Astrocyte of the cerebellum (primary cell): ENCODE data around the gene RAP1GDS1.
"Not testable (repeated sequence)": the region's sequence is repeated elsewhere in the genome, so short reads cannot be mapped to it uniquely, and the experiment has no call there.

ENCODE experiments used
- DNase-seq: peaks from one replicate; pipeline ENCODE4 v3.0.0-alpha.2; 2011; ENCODE audit warnings: low read depth
- H3K4me3 ChIP-seq: 2 replicates; pipeline ENCODE4 v1.5.1; 2011; ENCODE audit warnings: mild to moderate bottlenecking, low read depth, low read length, moderate library complexity
- CTCF ChIP-seq: IDR thresholded peaks from 2 replicates; pipeline ENCODE4 v1.5.1; 2012; ENCODE audit warnings: low read length, low read depth, moderate library complexity, mild to moderate bottlenecking; ENCODE audit errors: missing control alignments
- in situ Hi-C: cut with HindIII; loops from 2 replicates; pipeline ENCODE4 v1.10.0; 2017; ENCODE audit warnings: low sequenced_read_pairs

The RAP1GDS1 gene

DNA sequence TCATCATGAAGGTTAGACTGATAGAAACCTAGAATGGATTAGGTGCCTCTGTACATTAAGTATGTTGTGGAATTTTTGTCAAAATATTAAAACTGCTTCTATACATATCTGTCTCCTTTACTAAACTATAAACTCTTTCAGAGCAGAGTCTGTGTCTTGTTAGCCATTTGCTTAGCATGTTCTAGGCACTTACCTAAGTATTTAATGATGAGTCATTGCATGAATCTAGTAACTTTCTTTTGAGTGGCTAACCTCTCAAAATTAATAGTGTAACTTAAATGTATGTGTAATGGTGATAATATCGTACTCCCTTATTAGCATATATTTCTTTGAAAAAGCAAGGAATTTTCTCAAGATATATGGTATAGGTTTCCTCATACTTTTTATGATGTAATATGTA is 57.8 kb downstream of the RAP1GDS1 start:
- H3K4me3 ChIP-seq, result no peak overlapping the region
- no peak for DNase-seq
- TF ChIP-seq CTCF, result no peak
- in situ Hi-C loops, result no loop called here

DNA sequence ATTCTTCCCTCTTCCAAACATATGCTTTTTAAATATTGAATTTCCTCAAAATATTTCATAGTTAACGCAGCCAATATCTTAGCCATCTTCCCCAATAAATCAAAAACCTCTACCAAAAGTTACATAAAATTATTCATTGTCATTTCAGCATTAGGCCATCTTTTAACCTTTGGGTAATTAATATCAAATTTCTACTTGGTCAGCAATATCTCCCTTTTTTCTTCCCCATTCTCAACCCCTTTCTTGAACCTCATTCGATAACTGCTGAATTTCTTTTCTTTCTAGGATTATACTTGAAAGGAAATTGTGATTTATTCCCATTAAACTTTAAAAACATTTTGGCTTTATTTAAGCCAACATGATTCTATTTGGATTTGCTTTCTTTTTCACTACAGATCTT is 65.0 kb downstream of the RAP1GDS1 start:
- no peak for DNase-seq
- TF ChIP-seq CTCF, result no peak
- no peak overlapping the region for H3K4me3 ChIP-seq
- in situ Hi-C loops, result no loop called here

DNA sequence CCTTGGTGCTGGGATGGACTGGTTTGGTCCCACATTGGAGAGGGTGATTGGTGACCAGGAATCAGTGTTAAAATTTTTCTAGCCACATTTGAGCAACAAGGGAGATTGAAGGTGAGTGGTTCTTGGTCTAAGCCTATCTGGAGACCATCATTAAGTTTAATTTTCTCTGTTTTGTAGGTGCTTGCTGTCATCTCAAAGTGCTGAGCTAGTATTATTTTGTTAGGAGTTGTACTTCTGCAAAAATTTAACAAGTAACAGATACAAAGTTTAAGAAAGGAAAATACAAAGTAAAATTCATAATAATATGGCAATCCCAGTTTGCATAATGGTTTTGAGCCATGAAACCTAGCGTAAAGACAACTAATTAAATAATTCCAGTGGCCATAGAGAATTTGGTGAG is 66.5 kb downstream of the RAP1GDS1 start:
- no peak overlapping the region for H3K4me3 ChIP-seq
- no peak for DNase-seq
- in situ Hi-C loops, result no loop called here
- no peak for TF ChIP-seq CTCF

- DNase-seq, in situ Hi-C loops, H3K4me3 ChIP-seq: not testable (repeated sequence)
Observed at GRCh38 chr4:98329879-98330640, 68.9 kb downstream of the RAP1GDS1 start.

GRCh38 chr4:98332017-98332416 is 70.8 kb downstream of the RAP1GDS1 start:
- H3K4me3 ChIP-seq, result no peak overlapping the region
- in situ Hi-C loops, result no loop called here
- DNase-seq, result no peak
- no peak for TF ChIP-seq CTCF

DNA sequence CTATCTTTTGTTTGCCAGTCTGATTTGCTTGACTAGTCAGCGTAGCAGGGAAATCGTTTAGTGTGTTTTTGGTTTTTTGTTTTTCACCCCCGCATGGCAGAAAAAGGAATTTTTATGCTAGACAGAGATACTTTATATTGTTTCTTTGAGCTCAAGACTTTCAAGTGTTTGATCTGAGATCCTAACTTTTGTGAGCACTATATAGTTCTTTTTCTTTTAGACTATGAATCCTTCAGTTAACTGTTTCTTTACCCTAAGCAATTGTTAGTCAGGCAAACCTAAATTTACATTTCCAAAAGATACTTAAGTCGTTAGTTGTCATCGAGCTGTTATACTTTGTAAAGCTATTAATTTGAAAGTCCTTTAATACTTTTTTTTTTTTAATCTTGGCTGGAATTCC is 73.3 kb downstream of the RAP1GDS1 start:
- no peak overlapping the region for H3K4me3 ChIP-seq
- TF ChIP-seq CTCF, result no peak
- no peak for DNase-seq
- in situ Hi-C loops, result no loop called here

GRCh38 chr4:98338761-98339438 is 77.7 kb downstream of the RAP1GDS1 start:
- in situ Hi-C loops, result no loop called here
- DNase-seq, result no peak
- TF ChIP-seq CTCF, result no peak
- H3K4me3 ChIP-seq, result no peak overlapping the region
